SH-SY5Y (cell line): ENCODE data around the gene CORO2B.

Experiments used
- GATA2 ChIP-seq: IDR thresholded peaks from 2 replicates; pipeline ENCODE4 v1.6.1; 2011; ENCODE audit warnings: mild to moderate bottlenecking, low read depth, low read length
- GATA3 ChIP-seq: IDR thresholded peaks from 2 replicates; pipeline ENCODE4 v1.6.1; 2011; ENCODE audit warnings: low read depth, mild to moderate bottlenecking, low read length, moderate library complexity

GRCh38 chr15:68653031-68653635 lies 74.3 kb downstream of the CORO2B start:
- TF ChIP-seq GATA2 = no peak
- no peak for TF ChIP-seq GATA3
